Upper lobe of left lung (tissue), 6 donors: ENCODE data around the gene NGEF. TPM values are rescaled to one million over a fixed set of nuclear protein-coding genes. Genes with fewer than 3 reads are reported as not detected.
A peak's percentile ranks its signal among the peaks of the same experiment; 100 is the strongest.

Experiments used
- ATAC-seq, 2 donors: fragments of 200-7000 bp; cut with Tn5 transposase; one replicate each; pipeline ENCODE4 v1.9.1; 2022; ENCODE audit warnings: mild to moderate bottlenecking in 2 of 2, moderate library complexity in 2 of 2; ENCODE audit not compliant: low FRiP score in 2 of 2
- DNase-seq, 2 donors: peaks; one replicate each; pipeline ENCODE4 v3.0.0-alpha.2; 2019 to 2020
- H3K27ac ChIP-seq, 4 donors: fragments of 200-600 bp; sonication (generic); one replicate each; pipeline ENCODE4 v1.5.1; 2016 to 2019
- H3K27me3 ChIP-seq, 4 donors: fragments of 200-600 bp; sonication (generic); one replicate each; pipeline ENCODE4 v1.5.1; 2017 to 2019
- H3K36me3 ChIP-seq, 4 donors: fragments of 200-600 bp; sonication (generic); one replicate each; pipeline ENCODE4 v1.5.1; 2016 to 2019
- H3K4me1 ChIP-seq, 4 donors: fragments of 200-600 bp; sonication (generic); one replicate each; pipeline ENCODE4 v1.5.1; 2018 to 2019
- H3K4me3 ChIP-seq, 4 donors: fragments of 200-600 bp; sonication (generic); one replicate each; pipeline ENCODE4 v1.5.1; 2017 to 2019; ENCODE audit warnings: mild to moderate bottlenecking in 2 of 4, moderate library complexity in 1 of 4
- H3K9me3 ChIP-seq, 4 donors: fragments of 200-600 bp; sonication (generic); one replicate each; pipeline ENCODE4 v1.5.1; 2018 to 2019
- EP300 ChIP-seq, 4 donors: sonication (generic); formaldehyde crosslinking; IDR thresholded peaks; one replicate each; pipeline ENCODE4 v1.5.1; 2017; ENCODE audit warnings: antibody characterized with exemption in 4 of 4, control low read depth in 2 of 4
- POLR2A ChIP-seq, 4 donors: fragments of 450-650 bp; IDR thresholded peaks; one replicate each; pipeline ENCODE4 v1.5.1; 2016 to 2017; ENCODE audit warnings: antibody characterized with exemption in 4 of 4, mild to moderate bottlenecking in 2 of 4
- POLR2AphosphoS5 ChIP-seq, 2 donors: sonication (generic); formaldehyde crosslinking; IDR thresholded peaks; one replicate each; pipeline ENCODE4 v1.5.1; 2017; ENCODE audit warnings: antibody characterized with exemption in 2 of 2
- WGBS, 2 donors: methylation state at CpG; one replicate each; pipeline ENCODE4 v1.1.5; 2017 to 2018; 5-methylcytosine and 5-hydroxymethylcytosine counted together
- total RNA-seq, 6 donors: library from RNA; depleted of rRNA in 4 of 6; stranded (reverse); fragments of >200 nt in 4 of 6; gene quantifications; one replicate each; pipeline versions ENCODE4 v1.1.0 to v1.2.1, GENCODE V29; 2016 to 2021
- TF ChIP-seq, protein P1 (sequence below), 6 experiments: fragments of 450-650 bp in 4 of 6; fragments of 200-600 bp in 2 of 6; sonication (generic) in 2 of 6; IDR thresholded peaks; one replicate each; pipeline ENCODE4 v1.5.1; 2016 to 2019; ENCODE audit warnings: antibody characterized with exemption in 6 of 6
- donor health status: DM: no; HTN: no; CAD: no; lungs with moderate emphysema.
- donor health status: DM: no; HTN: yes; CAD: no; lungs with severe emphysema.

The NGEF gene
- total RNA-seq, 6 donors from 2014 or later: 0.29 to 6.3 (median 0.98) TPM; not detected in 1

DNA sequence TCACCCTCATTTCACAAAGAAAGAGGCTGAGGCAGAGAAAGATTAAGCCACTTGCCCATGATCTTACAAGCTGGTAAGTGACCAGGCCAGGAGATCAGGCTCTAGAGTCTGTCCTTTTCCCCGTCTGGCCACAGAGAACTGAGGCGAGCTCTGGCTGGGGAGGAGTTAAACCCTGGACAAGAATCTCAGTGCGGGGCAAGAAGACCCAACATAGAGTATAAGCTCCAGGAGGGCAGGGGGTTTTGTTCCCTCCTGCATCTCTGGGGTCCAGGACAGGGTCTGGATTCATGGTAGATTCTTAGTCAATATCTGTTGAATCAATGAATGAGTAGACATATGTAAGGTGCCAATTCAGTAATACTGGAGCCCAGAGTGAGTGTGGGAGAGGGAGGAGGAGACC is 34.1 kb upstream of the NGEF start:
- TF ChIP-seq EP300 (IDR thresholded peaks at IDR 0.05) (no peak), POLR2AphosphoS5 (IDR thresholded peaks at IDR 0.05) (no peak)
- no peaks in the 10 kb centered on the region for H3K9me3 ChIP-seq

DNA sequence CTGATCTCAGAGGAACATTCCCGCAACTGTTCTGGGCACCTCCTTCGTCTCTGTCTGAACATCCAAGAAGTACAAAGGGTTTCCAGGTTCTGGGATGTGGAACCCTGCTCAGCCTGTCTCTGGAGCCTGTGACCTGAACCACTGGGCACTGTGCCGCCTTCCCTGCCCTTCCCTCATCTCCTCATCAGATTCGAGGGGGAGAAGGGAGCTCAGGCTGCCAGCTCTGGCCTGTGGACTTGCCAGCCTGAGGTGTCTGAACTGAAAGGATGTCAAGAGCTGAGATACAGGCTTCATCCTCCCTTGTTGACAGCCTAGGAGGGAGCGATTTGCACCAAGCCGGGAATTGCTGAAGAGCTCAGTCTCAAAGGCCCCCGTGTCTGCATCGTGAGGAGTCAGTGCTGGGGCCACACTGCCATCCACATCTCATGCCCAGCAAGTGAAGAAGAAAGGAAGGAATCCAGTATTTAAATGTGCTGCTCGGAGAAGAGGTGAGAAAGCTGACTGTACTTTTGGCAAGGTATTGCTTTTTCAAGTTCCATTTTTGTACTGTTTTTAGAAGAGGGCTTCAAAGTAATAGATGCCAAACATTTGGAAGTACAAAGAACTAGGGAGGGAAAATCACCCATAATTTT is 32.0 kb upstream of the NGEF start:
- no peaks in the 10 kb centered on the region for H3K36me3 ChIP-seq
- ATAC-seq: no peak
- TF ChIP-seq, protein P1, sequence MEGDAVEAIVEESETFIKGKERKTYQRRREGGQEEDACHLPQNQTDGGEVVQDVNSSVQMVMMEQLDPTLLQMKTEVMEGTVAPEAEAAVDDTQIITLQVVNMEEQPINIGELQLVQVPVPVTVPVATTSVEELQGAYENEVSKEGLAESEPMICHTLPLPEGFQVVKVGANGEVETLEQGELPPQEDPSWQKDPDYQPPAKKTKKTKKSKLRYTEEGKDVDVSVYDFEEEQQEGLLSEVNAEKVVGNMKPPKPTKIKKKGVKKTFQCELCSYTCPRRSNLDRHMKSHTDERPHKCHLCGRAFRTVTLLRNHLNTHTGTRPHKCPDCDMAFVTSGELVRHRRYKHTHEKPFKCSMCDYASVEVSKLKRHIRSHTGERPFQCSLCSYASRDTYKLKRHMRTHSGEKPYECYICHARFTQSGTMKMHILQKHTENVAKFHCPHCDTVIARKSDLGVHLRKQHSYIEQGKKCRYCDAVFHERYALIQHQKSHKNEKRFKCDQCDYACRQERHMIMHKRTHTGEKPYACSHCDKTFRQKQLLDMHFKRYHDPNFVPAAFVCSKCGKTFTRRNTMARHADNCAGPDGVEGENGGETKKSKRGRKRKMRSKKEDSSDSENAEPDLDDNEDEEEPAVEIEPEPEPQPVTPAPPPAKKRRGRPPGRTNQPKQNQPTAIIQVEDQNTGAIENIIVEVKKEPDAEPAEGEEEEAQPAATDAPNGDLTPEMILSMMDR (IDR thresholded peaks at IDR 0.05): no peak
- TF ChIP-seq EP300 (IDR thresholded peaks at IDR 0.05): no peak
- TF ChIP-seq POLR2AphosphoS5 (IDR thresholded peaks at IDR 0.05): no peak
- no peak for TF ChIP-seq POLR2A (IDR thresholded peaks at IDR 0.05)
- H3K27me3 ChIP-seq: no peaks in the 10 kb centered on the region
- H3K4me3 ChIP-seq: no peak overlapping the region
- H3K27ac ChIP-seq: no peak overlapping the region
- no peaks in the 10 kb centered on the region for H3K4me1 ChIP-seq
- no peak for DNase-seq
- WGBS, 2 donors: 81 to 96% methylated on average over 9 of the region's 9 CpGs
- no peaks in the 10 kb centered on the region for H3K9me3 ChIP-seq

More for the DNA sequence above, 34.1 kb upstream of the NGEF start:
- H3K4me3 ChIP-seq: no peak overlapping the region
- no peak for DNase-seq
- WGBS, 2 donors: 95 to 98% methylated on average over 3 of the region's 3 CpGs
- ATAC-seq: no peak
- no peaks in the 10 kb centered on the region for H3K36me3 ChIP-seq
- no peaks in the 10 kb centered on the region for H3K27me3 ChIP-seq
- H3K27ac ChIP-seq: no peak overlapping the region
- H3K4me1 ChIP-seq: peaks cover 0 to 5% (median 0%) of the 10 kb centered on the region in 4 donors

DNA sequence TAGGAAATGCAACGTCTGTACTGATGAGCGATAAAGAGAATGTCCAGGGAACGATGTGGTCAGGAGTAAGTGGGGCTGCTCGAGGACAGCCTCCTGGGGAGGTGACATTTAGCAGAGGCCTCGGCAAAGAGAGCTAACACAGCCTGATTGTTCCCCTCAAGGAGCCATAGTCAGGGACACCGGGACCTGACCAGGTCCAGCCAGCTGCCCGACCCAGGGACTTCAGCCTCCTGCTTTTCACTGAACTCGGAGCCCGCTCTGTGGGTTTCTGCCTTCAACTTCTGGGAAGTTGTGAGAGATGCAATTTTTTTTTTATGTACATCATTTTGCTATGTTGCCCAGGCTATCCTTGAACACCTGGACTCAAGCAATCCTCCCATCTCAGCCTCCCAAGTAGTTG is 29.5 kb upstream of the NGEF start:
- no peaks in the 10 kb centered on the region for H3K4me1 ChIP-seq
- ATAC-seq (no peak), DNase-seq (no peak)
- no peak overlapping the region for H3K4me3 ChIP-seq
- H3K36me3 ChIP-seq: no peaks in the 10 kb centered on the region
- 89 to 93% methylated on average over 9 of the region's 9 CpGs for WGBS, 2 donors
- no peaks in the 10 kb centered on the region for H3K27me3 ChIP-seq
- no peak overlapping the region for H3K27ac ChIP-seq
- no peaks in the 10 kb centered on the region for H3K9me3 ChIP-seq
- TF ChIP-seq POLR2AphosphoS5 (IDR thresholded peaks at IDR 0.05): no peak

DNA sequence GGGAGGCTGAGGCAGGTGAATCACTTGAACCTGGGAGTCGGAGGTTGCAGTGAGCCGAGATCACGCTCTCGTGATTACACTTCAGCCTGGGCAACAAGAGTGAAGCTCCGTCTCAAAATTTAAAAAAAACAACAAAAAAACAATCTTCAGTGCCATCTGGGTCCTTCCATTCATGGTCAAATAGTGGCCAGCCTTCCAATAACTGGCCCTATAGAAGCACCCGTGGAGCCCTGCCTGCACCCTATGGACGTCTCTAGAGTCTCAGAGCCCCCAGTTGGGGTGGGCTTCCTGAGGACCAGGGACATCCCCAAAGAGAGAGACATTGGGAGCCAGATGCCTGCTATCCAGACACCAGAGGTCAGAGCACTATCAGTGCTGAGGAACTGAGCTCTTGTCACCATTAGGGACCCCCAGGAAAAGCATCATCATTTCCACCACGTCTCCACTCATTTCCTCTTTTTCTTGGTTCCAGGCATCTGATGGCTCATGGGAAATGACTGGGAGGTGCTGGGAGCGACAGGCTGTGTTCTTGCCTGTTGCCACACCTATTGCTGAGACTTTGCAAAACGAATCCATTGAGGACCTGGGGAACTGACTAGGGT is 28.8 kb upstream of the NGEF start:
- no peak for DNase-seq
- 75 to 83% methylated on average over 10 of the region's 10 CpGs for whole genome bisulfite sequencing, 2 donors
- peak in 1 of 2 donors; percentile 34 for ATAC-seq
- H3K9me3 ChIP-seq: no peaks in the 10 kb centered on the region
- no peak overlapping the region for H3K27ac ChIP-seq
- no peaks in the 10 kb centered on the region for H3K36me3 ChIP-seq
- no peak overlapping the region for H3K4me3 ChIP-seq
- H3K4me1 ChIP-seq: no peaks in the 10 kb centered on the region
- no peak for TF ChIP-seq EP300 (IDR thresholded peaks at IDR 0.05)
- TF ChIP-seq POLR2A (IDR thresholded peaks at IDR 0.05): no peak
- TF ChIP-seq POLR2AphosphoS5 (IDR thresholded peaks at IDR 0.05): no peak
- TF ChIP-seq, protein P1 (IDR thresholded peaks at IDR 0.05): no peak
- H3K27me3 ChIP-seq: no peaks in the 10 kb centered on the region

DNA sequence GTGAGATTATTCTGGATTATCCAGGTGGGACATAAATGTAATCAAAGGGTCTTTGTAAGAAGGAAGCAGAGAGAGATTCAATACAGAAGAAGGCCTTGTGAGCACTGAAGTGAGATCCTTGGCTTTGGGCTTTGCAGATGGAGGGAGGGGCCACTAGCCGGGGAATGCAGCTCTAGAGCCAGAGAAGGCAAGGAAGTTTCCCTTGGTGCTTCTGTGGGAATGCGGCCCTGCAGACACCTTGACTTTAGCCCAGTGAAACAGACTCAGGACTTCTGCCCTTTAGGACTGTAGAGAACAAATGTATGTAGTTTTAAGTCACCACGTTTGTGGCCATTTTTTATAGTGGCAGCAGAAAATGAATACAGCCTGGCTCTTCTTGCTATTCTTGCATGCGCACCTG is 27.5 kb upstream of the NGEF start:
- Histone ChIP-seq H3K9me3 (no peaks in the 10 kb centered on the region), H3K36me3 (no peaks in the 10 kb centered on the region), H3K27me3 (no peaks in the 10 kb centered on the region), H3K27ac (no peak overlapping the region), H3K4me3 (no peak overlapping the region), H3K4me1 (no peaks in the 10 kb centered on the region)
- no peak for DNase-seq
- ATAC-seq: no peak
- WGBS, 2 donors: 82 to 83% methylated on average over 4 of the region's 4 CpGs
- TF ChIP-seq POLR2A (IDR thresholded peaks at IDR 0.05) (no peak), POLR2AphosphoS5 (IDR thresholded peaks at IDR 0.05) (no peak), EP300 (IDR thresholded peaks at IDR 0.05) (no peak)
- TF ChIP-seq, protein P1 (IDR thresholded peaks at IDR 0.05): no peak
